Upper lobe of left lung (tissue), 6 donors: Measurements from ENCODE around the gene PARD6A. TPM values are rescaled to one million over a fixed set of nuclear protein-coding genes. Genes with fewer than 3 reads are reported as not detected.

Source experiments
- ATAC-seq, 2 donors: fragments of 200-7000 bp; cut with Tn5 transposase; one replicate each; pipeline ENCODE4 v1.9.1; 2022; ENCODE audit warnings: mild to moderate bottlenecking in 2 of 2, moderate library complexity in 2 of 2; ENCODE audit not compliant: low FRiP score in 2 of 2
- DNase-seq, 2 donors: peaks; one replicate each; pipeline ENCODE4 v3.0.0-alpha.2; 2019 to 2020
- H3K27ac ChIP-seq, 4 donors: fragments of 200-600 bp; sonication (generic); one replicate each; pipeline ENCODE4 v1.5.1; 2016 to 2019
- H3K27me3 ChIP-seq, 4 donors: fragments of 200-600 bp; sonication (generic); one replicate each; pipeline ENCODE4 v1.5.1; 2017 to 2019
- H3K36me3 ChIP-seq, 4 donors: fragments of 200-600 bp; sonication (generic); one replicate each; pipeline ENCODE4 v1.5.1; 2016 to 2019
- H3K4me1 ChIP-seq, 4 donors: fragments of 200-600 bp; sonication (generic); one replicate each; pipeline ENCODE4 v1.5.1; 2018 to 2019
- H3K4me3 ChIP-seq, 4 donors: fragments of 200-600 bp; sonication (generic); one replicate each; pipeline ENCODE4 v1.5.1; 2017 to 2019; ENCODE audit warnings: mild to moderate bottlenecking in 2 of 4, moderate library complexity in 1 of 4
- H3K9me3 ChIP-seq, 4 donors: fragments of 200-600 bp; sonication (generic); one replicate each; pipeline ENCODE4 v1.5.1; 2018 to 2019
- CTCF ChIP-seq, 6 experiments: fragments of 450-650 bp in 4 of 6; fragments of 200-600 bp in 2 of 6; sonication (generic) in 2 of 6; IDR thresholded peaks; one replicate each; pipeline ENCODE4 v1.5.1; 2016 to 2019; ENCODE audit warnings: antibody characterized with exemption in 6 of 6
- EP300 ChIP-seq, 4 donors: sonication (generic); formaldehyde crosslinking; IDR thresholded peaks; one replicate each; pipeline ENCODE4 v1.5.1; 2017; ENCODE audit warnings: antibody characterized with exemption in 4 of 4, control low read depth in 2 of 4
- POLR2A ChIP-seq, 4 donors: fragments of 450-650 bp; IDR thresholded peaks; one replicate each; pipeline ENCODE4 v1.5.1; 2016 to 2017; ENCODE audit warnings: antibody characterized with exemption in 4 of 4, mild to moderate bottlenecking in 2 of 4
- POLR2AphosphoS5 ChIP-seq, 2 donors: sonication (generic); formaldehyde crosslinking; IDR thresholded peaks; one replicate each; pipeline ENCODE4 v1.5.1; 2017; ENCODE audit warnings: antibody characterized with exemption in 2 of 2
- WGBS, 2 donors: methylation state at CpG; one replicate each; pipeline ENCODE4 v1.1.5; 2017 to 2018; 5-methylcytosine and 5-hydroxymethylcytosine counted together
- total RNA-seq, 6 donors: library from RNA; depleted of rRNA in 4 of 6; stranded (reverse); fragments of >200 nt in 4 of 6; gene quantifications; one replicate each; pipeline versions ENCODE4 v1.1.0 to v1.2.1, GENCODE V29; 2016 to 2021
- donor health status: DM: no; HTN: no; CAD: no; lungs with moderate emphysema.
- donor health status: DM: no; HTN: yes; CAD: no; lungs with severe emphysema.

Gene PARD6A
- total RNA-seq, 6 donors from 2014 or later, result 2.1 to 9.3 (median 6.6) TPM

GRCh38 chr16:67650023-67650422 lies 10.7 kb upstream of the PARD6A start:
- DNase-seq, result no peak
- TF ChIP-seq EP300 (IDR thresholded peaks at IDR 0.05) (no peak), CTCF (IDR thresholded peaks at IDR 0.05) (no peak), POLR2AphosphoS5 (IDR thresholded peaks at IDR 0.05) (no peak), POLR2A (IDR thresholded peaks at IDR 0.05) (no peak)
- H3K4me3 ChIP-seq, result no peak overlapping the region
- H3K36me3 ChIP-seq, result no peaks in the 10 kb centered on the region
- H3K4me1 ChIP-seq, result peaks cover 15 to 21% (median 17%) of the 10 kb centered on the region in 4 donors
- no peak for ATAC-seq
- H3K27ac ChIP-seq, result no peak overlapping the region
- no peaks in the 10 kb centered on the region for H3K9me3 ChIP-seq
- WGBS, 2 donors, result 86 to 89% methylated on average over 8 of the region's 8 CpGs
- peaks cover 0 to 26% (median 13%) of the 10 kb centered on the region in 4 donors for H3K27me3 ChIP-seq

GRCh38 chr16:67651039-67651438 lies 9.7 kb upstream of the PARD6A start:
- ATAC-seq (no peak), DNase-seq (no peak)
- H3K4me1 ChIP-seq, result peaks cover 10 to 15% (median 14%) of the 10 kb centered on the region in 4 donors
- H3K4me3 ChIP-seq, result no peak overlapping the region
- TF ChIP-seq POLR2A (IDR thresholded peaks at IDR 0.05), result no peak
- no peak for TF ChIP-seq EP300 (IDR thresholded peaks at IDR 0.05)
- TF ChIP-seq POLR2AphosphoS5 (IDR thresholded peaks at IDR 0.05), result no peak
- H3K27me3 ChIP-seq, result peaks cover 0 to 24% (median 11%) of the 10 kb centered on the region in 4 donors
- H3K36me3 ChIP-seq, result no peaks in the 10 kb centered on the region
- H3K27ac ChIP-seq, result no peak overlapping the region
- WGBS, 2 donors, result 86 to 89% methylated on average over 3 to 7 of the region's 7 CpGs
- H3K9me3 ChIP-seq, result no peaks in the 10 kb centered on the region

- WGBS, 2 donors, result 97% methylated on average over 4 of the region's 4 CpGs; no CpG with 5 or more reads in 1 of the 2 donors
These were observed 8.9 kb upstream of the PARD6A start for GRCh38 chr16:67651847-67652246.

GRCh38 chr16:67652578-67653127 lies 8.1 kb upstream of the PARD6A start:
- peak in 1 of 2 donors; percentile 47 for ATAC-seq
- WGBS, 2 donors, result 50 to 55% methylated on average over 8 to 43 of the region's 59 CpGs
- DNase-seq, result peak in 1 of 2 donors; percentile 87
- H3K27me3 ChIP-seq, result peaks cover 0 to 24% (median 11%) of the 10 kb centered on the region in 4 donors
- H3K36me3 ChIP-seq, result peaks cover 0 to 10% (median 7%) of the 10 kb centered on the region in 4 donors
- TF ChIP-seq POLR2AphosphoS5 (IDR thresholded peaks at IDR 0.05) (no peak), POLR2A (IDR thresholded peaks at IDR 0.05) (no peak), EP300 (IDR thresholded peaks at IDR 0.05) (no peak), CTCF (IDR thresholded peaks at IDR 0.05) (no peak)
- peak overlapping the region in 3 of 4 donors; percentile 38 to 44 (median 39) for H3K4me3 ChIP-seq
- H3K9me3 ChIP-seq, result no peaks in the 10 kb centered on the region
- peaks cover 10 to 15% (median 14%) of the 10 kb centered on the region in 4 donors for H3K4me1 ChIP-seq
- H3K27ac ChIP-seq, result no peak overlapping the region

More at GRCh38 chr16:67651847-67652246, 8.9 kb upstream of the PARD6A start:
- H3K36me3 ChIP-seq, result peaks cover 0 to 4% (median under 1%) of the 10 kb centered on the region in 4 donors
- peaks cover 10 to 15% (median 14%) of the 10 kb centered on the region in 4 donors for H3K4me1 ChIP-seq
- DNase-seq, result no peak
- H3K4me3 ChIP-seq, result no peak overlapping the region
- H3K27ac ChIP-seq, result no peak overlapping the region
- ATAC-seq, result no peak
- peaks cover 0 to 24% (median 11%) of the 10 kb centered on the region in 4 donors for H3K27me3 ChIP-seq
- no peaks in the 10 kb centered on the region for H3K9me3 ChIP-seq
- TF ChIP-seq POLR2A (IDR thresholded peaks at IDR 0.05) (no peak), EP300 (IDR thresholded peaks at IDR 0.05) (no peak), POLR2AphosphoS5 (IDR thresholded peaks at IDR 0.05) (no peak), CTCF (IDR thresholded peaks at IDR 0.05) (no peak)

- no peak for ATAC-seq
- H3K36me3 ChIP-seq, result peaks cover 0 to 15% (median 10%) of the 10 kb centered on the region in 4 donors
- no peak overlapping the region for H3K27ac ChIP-seq
These were observed 7.5 kb upstream of the PARD6A start for GRCh38 chr16:67653128-67653788.

More at GRCh38 chr16:67653128-67653788, 7.5 kb upstream of the PARD6A start:
- DNase-seq, result peak in 1 of 2 donors; percentile 86
- H3K9me3 ChIP-seq, result no peaks in the 10 kb centered on the region
- H3K27me3 ChIP-seq, result peaks cover 0 to 21% (median 9%) of the 10 kb centered on the region in 4 donors
- H3K4me3 ChIP-seq, result peak overlapping the region in 3 of 4 donors; percentile 38 to 44 (median 39)
- no peak for TF ChIP-seq POLR2A (IDR thresholded peaks at IDR 0.05)
- peak in 1 of 6 experiments; percentile 59 for TF ChIP-seq CTCF (IDR thresholded peaks at IDR 0.05)
- H3K4me1 ChIP-seq, result peaks cover 10 to 15% (median 14%) of the 10 kb centered on the region in 4 donors
- 32 to 42% methylated on average over 10 to 52 of the region's 68 CpGs for WGBS, 2 donors
